ENCODE measurements around the gene CERCAM.

The CERCAM gene, protein sequence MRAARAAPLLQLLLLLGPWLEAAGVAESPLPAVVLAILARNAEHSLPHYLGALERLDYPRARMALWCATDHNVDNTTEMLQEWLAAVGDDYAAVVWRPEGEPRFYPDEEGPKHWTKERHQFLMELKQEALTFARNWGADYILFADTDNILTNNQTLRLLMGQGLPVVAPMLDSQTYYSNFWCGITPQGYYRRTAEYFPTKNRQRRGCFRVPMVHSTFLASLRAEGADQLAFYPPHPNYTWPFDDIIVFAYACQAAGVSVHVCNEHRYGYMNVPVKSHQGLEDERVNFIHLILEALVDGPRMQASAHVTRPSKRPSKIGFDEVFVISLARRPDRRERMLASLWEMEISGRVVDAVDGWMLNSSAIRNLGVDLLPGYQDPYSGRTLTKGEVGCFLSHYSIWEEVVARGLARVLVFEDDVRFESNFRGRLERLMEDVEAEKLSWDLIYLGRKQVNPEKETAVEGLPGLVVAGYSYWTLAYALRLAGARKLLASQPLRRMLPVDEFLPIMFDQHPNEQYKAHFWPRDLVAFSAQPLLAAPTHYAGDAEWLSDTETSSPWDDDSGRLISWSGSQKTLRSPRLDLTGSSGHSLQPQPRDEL

GRCh38 chr9:128420651-128421481 lies at the start of gene CERCAM:
TSS of gene CERCAM (plus strand) at chr9:128420857. CDS start at chr9:128420878, 21 bp downstream.
- DNase-seq (ENCODE audit: low spot score): peak; percentile 85

- DNase-seq (ENCODE audit: low spot score): no peak
Observed at GRCh38 chr9:128371630-128372117, 49.0 kb upstream of the CERCAM start.

GRCh38 chr9:128372188-128372641 lies 48.4 kb upstream of the CERCAM start:
- DNase-seq (ENCODE audit: low spot score): no peak

DNA sequence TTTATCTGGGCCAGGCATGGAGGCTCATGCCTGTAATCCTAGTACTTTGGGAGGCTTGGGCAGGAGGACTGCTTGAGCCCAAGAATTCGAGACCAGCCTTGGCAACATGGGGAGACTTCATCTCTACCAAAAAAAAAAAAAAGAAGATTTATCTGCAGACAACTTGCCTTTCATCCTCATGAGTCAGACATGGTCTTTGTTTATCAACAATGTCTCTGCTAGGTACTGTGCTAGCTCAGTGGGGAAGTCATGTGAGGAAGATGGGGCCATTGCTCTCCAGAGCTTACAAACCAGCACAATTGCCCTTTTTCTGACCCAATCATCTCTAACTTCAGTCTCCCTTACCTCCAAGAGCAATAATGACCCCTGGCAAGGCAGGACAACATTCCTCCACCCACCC lies 47.9 kb upstream of the CERCAM start:
- no peak for DNase-seq (ENCODE audit: low spot score)

DNA sequence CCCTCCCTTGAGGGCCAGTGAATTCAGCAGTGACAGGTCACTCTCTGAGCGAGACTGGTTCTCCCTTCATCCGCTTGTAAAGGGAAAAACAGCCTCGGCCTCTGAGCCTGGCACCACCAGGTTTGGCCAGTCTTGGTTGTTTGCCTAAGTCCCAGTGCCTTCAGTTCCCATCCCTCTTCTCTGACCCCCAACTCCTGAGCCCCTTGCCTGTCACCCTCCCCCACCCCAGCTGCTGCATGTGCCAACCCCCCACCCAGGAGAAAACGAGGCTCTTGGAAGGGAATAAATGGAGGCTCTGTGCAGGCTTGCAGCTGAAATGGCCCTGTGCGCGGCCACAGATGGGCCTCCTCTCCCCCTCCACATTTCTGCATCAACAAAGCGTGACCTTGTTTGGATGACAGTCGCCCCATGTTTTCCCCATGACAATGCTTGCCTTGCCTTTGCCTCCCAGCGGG lies 46.4 kb upstream of the CERCAM start:
- DNase-seq (ENCODE audit: low spot score): no peak

DNA sequence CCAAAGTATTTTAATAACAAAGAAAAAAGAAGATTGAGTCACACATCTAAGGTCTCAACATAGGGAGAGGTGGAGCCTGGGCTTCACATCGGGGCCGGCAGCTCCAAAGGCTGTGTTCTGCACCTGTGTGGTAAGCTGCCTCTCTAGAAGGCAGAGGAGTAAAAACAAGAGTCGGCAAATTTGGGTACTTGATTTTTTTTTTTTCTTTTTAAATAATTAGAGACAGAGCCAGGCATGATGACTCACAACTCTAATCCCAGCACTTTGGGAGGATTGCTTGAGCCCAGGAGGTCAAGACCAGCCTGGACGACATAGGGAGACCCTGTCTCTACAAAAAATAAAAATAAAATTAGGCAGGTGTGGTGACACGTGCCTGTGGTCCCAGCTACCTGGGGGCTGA lies 44.8 kb upstream of the CERCAM start:
- no peak for DNase-seq (ENCODE audit: low spot score)

- DNase-seq (ENCODE audit: low spot score): no peak
Observed at GRCh38 chr9:128382261-128382660, 38.4 kb upstream of the CERCAM start.

GRCh38 chr9:128383007-128383753 lies 37.5 kb upstream of the CERCAM start:
- DNase-seq (ENCODE audit: low spot score): no peak

DNA sequence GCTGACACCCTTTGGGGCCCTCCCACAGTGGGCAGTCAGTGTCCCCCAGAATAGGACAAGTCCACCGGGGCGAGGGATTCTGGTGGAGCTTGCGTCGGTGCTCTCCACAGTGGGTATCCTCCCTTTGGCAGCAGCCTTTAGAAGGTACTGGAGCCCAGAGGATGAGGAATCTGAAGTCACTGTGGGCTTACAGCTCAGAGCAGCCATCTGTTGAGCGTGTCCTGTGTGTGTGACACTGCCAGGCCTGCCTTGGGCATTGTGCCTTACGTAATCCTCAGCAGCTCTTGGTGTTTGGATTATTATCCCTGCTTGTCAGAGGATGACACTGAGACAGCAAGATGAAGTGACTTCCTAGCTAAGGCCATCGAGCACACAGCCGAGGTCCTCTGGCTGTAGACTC lies 36.9 kb upstream of the CERCAM start:
- no peak for DNase-seq (ENCODE audit: low spot score)

- DNase-seq (ENCODE audit: low spot score): no peak
Observed at GRCh38 chr9:128384801-128385495, 35.7 kb upstream of the CERCAM start.

- DNase-seq (ENCODE audit: low spot score): no peak
Observed at GRCh38 chr9:128385496-128386460, 34.9 kb upstream of the CERCAM start.

DNA sequence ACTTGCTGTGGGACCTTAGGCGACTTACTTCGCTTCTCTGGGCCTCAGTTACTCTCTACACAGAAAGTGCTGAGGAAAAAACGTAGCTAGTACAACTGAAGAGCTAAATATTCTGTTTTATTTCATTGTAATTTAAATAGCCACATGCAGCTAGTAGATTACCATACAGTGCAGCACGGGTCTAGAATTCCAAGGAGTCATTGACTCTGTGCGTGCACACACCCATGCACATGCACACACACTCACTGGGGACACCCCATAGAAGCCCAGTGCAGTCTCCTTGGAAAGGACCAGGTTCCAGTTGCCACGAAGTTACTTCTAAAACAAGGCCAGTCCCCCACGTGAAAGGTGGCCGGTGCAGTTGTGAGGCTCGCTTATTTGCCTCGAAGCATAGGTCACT lies 32.5 kb upstream of the CERCAM start:
- no peak for DNase-seq (ENCODE audit: low spot score)

GRCh38 chr9:128389395-128390149 lies 31.1 kb upstream of the CERCAM start:
- DNase-seq (ENCODE audit: low spot score): no peak

GRCh38 chr9:128390150-128390812 lies 30.4 kb upstream of the CERCAM start:
- DNase-seq (ENCODE audit: low spot score): no peak

DNA sequence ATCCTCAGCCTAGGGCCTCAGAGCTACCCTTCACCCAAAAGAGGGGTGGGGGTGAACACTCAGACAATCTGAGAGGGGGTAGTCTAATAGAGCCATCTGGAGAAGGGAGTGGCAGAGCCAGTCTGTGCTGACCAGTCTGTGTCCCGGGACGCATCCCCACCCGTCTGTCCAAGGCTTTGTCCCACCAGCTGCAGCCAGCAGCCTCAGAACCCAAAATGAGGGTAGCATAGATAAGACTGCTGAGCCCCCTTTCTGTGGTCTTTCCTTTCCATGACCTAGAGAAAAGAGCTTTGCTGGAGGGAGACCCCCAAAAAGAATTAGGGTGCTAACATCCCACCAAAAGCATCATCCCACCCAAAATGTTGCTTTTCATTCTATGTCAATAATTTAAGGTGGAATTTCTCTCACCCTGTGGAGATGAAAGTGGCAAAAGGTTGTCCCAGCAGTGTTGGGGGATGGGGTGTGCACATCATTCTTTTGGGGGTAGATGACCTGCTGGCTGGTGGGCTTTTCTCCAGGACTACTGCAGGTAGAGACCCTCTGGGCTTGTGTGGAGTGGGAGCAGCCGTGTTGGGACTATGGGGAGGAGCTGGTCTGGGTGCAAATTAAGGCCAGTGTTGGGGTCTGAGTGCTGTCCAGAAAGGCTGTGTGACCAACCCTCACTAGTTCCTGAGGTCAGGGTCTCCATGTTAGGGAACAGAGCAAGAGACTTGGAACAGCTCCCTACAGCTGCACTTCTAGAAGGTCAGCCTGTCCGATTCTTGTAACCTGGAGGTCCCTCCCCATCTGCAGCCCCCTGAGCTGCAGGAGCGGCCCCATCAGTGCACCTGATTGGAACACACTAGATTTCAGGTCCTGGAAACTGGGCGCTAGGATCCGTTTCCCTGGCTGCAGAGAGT lies 29.6 kb upstream of the CERCAM start:
- no peak for DNase-seq (ENCODE audit: low spot score)

DNA sequence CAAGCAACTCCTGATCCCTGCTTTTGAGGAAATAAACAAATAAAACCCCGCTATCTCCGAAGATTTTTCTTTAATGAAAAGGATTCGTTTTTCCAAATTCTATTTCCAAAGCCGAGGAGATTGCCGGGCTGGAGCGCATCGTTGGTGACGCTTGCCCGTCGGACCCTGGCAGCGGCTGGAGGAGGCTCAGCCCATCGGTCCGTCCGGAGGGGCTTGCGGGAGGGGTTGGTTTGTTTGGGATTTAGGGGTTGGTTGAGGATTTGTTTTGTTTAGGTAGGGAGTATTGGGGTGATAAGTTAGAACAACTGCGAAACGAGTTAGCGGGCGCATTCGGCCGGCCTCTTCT lies 28.7 kb upstream of the CERCAM start:
- no peak for DNase-seq (ENCODE audit: low spot score)

DNA sequence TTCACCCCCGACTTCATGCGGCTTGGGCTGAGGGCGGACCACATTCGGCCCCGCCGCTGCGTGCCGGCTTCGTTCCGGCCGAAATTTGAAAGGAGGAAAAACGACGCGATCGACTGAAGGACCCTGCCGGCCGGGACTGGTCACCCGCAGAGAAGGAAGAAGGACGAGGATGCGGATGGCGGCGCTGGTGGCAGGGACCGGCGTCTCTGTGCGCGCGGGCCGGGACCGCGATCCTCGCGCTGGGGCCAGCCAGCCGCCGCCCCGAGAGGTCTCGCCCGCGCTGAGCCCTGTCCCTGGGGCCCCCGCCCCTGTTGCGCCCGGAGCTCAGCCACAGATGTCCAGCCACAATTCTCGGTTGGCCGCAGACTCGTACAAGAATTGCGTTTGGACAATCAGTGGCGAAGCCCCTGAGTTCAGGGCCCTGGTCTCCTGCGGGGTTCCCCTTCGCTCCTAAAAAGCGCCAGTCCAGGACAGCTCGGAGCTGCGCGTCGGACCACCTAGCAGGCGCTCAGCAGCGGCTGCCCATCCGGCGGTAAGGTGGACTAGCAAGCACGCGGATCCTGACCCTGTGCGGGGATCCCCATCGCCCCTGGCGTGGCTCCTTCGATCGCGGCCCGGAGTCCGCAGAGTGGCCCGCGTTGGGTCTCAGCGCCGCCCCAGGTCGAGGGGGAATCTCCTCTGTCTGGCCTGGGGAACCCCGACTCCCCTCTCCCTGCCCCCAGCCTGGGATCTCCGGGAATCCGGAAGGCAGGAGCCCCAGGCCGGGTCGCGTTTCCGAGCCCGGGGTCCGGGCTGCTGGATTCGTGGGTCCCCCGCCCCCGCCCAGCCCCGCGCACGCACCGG lies 28.1 kb upstream of the CERCAM start:
- no peak for DNase-seq (ENCODE audit: low spot score)

All from left forelimb (tissue), 1 donor.